ENCODE measurements around the gene OPA1.

Gene OPA1

GRCh38 chr3:193585530-193585929 is 7.5 kb upstream of the OPA1 start:
- no peak overlapping the region for H2AFZ ChIP-seq
- H3K27ac ChIP-seq: no peak overlapping the region
- no peaks in the 10 kb centered on the region for H3K36me3 ChIP-seq (ENCODE audit: control insufficient read depth, insufficient read depth, low read length)
- H3K27me3 ChIP-seq (ENCODE audit: control insufficient read depth, insufficient read depth, low read length): no peaks in the 10 kb centered on the region
- H3K4me2 ChIP-seq (ENCODE audit: low read length): no peak overlapping the region
- no peak overlapping the region for H3K9ac ChIP-seq
- no peaks in the 10 kb centered on the region for H3K4me1 ChIP-seq
- TF ChIP-seq, protein P1, sequence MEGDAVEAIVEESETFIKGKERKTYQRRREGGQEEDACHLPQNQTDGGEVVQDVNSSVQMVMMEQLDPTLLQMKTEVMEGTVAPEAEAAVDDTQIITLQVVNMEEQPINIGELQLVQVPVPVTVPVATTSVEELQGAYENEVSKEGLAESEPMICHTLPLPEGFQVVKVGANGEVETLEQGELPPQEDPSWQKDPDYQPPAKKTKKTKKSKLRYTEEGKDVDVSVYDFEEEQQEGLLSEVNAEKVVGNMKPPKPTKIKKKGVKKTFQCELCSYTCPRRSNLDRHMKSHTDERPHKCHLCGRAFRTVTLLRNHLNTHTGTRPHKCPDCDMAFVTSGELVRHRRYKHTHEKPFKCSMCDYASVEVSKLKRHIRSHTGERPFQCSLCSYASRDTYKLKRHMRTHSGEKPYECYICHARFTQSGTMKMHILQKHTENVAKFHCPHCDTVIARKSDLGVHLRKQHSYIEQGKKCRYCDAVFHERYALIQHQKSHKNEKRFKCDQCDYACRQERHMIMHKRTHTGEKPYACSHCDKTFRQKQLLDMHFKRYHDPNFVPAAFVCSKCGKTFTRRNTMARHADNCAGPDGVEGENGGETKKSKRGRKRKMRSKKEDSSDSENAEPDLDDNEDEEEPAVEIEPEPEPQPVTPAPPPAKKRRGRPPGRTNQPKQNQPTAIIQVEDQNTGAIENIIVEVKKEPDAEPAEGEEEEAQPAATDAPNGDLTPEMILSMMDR (IDR thresholded peaks at IDR 0.05): no peak
- H3K4me3 ChIP-seq (ENCODE audit: low read depth, low read length): no peak overlapping the region
- no peaks in the 10 kb centered on the region for H3K79me2 ChIP-seq
- no peaks in the 10 kb centered on the region for H3K9me3 ChIP-seq (ENCODE audit: control insufficient read depth, low read length)

DNA sequence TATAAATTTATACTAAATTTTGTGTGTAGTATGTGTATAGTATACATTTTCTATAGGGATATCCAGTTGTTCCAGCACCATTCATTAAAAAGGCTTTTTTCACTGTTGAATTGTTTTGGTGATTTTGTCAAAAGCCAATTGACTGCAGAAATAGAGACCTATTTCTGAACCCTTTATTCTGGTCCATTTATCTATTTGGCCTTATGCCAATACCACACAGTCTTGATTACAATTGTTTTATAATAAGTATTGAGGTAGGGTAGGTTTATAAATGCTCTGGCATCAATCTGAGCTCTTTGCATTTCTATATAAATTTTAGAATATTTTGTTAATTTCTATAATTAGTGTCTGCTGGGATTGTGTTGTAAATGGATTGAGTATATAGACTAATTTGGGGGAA is 6.5 kb upstream of the OPA1 start:
- TF ChIP-seq, protein P1 (IDR thresholded peaks at IDR 0.05): no peak
- Histone ChIP-seq H3K9me3 (ENCODE audit: control insufficient read depth, low read length) (no peaks in the 10 kb centered on the region), H3K27me3 (ENCODE audit: control insufficient read depth, insufficient read depth, low read length) (no peaks in the 10 kb centered on the region), H3K4me2 (ENCODE audit: low read length) (no peak overlapping the region), H3K4me3 (ENCODE audit: low read depth, low read length) (no peak overlapping the region), H3K79me2 (no peaks in the 10 kb centered on the region), H3K9ac (no peak overlapping the region), H3K36me3 (ENCODE audit: control insufficient read depth, insufficient read depth, low read length) (no peaks in the 10 kb centered on the region), H2AFZ (no peak overlapping the region), H3K27ac (no peak overlapping the region), H3K4me1 (no peaks in the 10 kb centered on the region)

- Histone ChIP-seq H3K4me2 (ENCODE audit: low read length) (no peak overlapping the region), H3K9ac (no peak overlapping the region), H3K27ac (no peak overlapping the region), H3K4me1 (peaks cover 2% of the 10 kb centered on the region), H3K9me3 (ENCODE audit: control insufficient read depth, low read length) (no peaks in the 10 kb centered on the region), H3K4me3 (ENCODE audit: low read depth, low read length) (no peak overlapping the region), H3K36me3 (ENCODE audit: control insufficient read depth, insufficient read depth, low read length) (no peaks in the 10 kb centered on the region), H3K79me2 (peaks cover 15% of the 10 kb centered on the region), H2AFZ (no peak overlapping the region), H3K27me3 (ENCODE audit: control insufficient read depth, insufficient read depth, low read length) (no peaks in the 10 kb centered on the region)
- TF ChIP-seq, protein P1 (IDR thresholded peaks at IDR 0.05): no peak
These were observed 3.9 kb upstream of the OPA1 start for GRCh38 chr3:193589129-193589528.

GRCh38 chr3:193589616-193590015 is 3.4 kb upstream of the OPA1 start:
- TF ChIP-seq, protein P1 (IDR thresholded peaks at IDR 0.05): no peak
- Histone ChIP-seq H3K27me3 (ENCODE audit: control insufficient read depth, insufficient read depth, low read length) (no peaks in the 10 kb centered on the region), H3K9ac (no peak overlapping the region), H2AFZ (no peak overlapping the region), H3K36me3 (ENCODE audit: control insufficient read depth, insufficient read depth, low read length) (no peaks in the 10 kb centered on the region), H3K9me3 (ENCODE audit: control insufficient read depth, low read length) (no peaks in the 10 kb centered on the region), H3K4me1 (peaks cover 2% of the 10 kb centered on the region), H3K4me2 (ENCODE audit: low read length) (no peak overlapping the region), H3K4me3 (ENCODE audit: low read depth, low read length) (no peak overlapping the region), H3K79me2 (peaks cover 19% of the 10 kb centered on the region), H3K27ac (no peak overlapping the region)

- Histone ChIP-seq H3K27ac (no peak overlapping the region), H2AFZ (no peak overlapping the region), H3K4me1 (peaks cover 2% of the 10 kb centered on the region), H3K9ac (no peak overlapping the region), H3K27me3 (ENCODE audit: control insufficient read depth, insufficient read depth, low read length) (no peaks in the 10 kb centered on the region), H3K4me3 (ENCODE audit: low read depth, low read length) (no peak overlapping the region), H3K9me3 (ENCODE audit: control insufficient read depth, low read length) (no peaks in the 10 kb centered on the region), H3K79me2 (peaks cover 23% of the 10 kb centered on the region), H3K36me3 (ENCODE audit: control insufficient read depth, insufficient read depth, low read length) (no peaks in the 10 kb centered on the region), H3K4me2 (ENCODE audit: low read length) (no peak overlapping the region)
- TF ChIP-seq, protein P1 (IDR thresholded peaks at IDR 0.05): no peak
These were observed 2.7 kb upstream of the OPA1 start for GRCh38 chr3:193590088-193590856.
